ENCODE data around the gene SPPL2B.

SPPL2B gene

DNA sequence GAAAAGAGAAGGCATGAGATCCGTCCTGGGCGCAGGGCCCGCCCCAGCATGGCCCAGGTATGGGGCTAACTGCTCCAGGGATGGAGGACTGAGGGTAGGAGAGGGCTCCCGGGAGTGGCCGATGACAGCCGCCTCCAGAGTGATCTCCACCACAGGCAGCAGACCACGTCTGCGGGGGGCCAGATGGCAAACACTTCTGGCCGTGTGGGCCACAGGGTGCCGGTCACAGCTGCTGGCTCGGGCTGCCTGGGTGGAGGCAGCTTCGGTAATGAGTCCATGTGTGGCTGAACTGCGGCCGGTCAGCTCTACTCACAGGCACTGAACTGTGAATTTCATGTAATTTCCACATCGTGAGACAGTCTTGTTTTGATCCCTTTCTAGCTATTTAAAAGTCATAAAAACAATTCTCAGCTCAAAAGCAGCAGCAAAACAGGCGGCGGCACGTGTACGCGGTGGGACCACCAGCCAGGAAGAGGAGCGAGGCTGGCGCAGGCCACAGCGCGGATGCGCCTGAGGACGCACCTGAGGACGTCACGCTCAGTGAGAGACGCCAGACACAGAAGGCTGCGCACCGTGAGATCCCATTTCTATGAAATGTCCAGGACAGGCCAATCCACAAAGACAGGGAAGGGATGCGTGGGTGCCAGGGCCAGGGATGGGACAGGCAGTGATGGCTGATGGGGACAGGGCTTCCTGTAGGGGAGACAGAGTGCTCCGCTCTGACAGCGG lies 4.1 kb upstream of the SPPL2B start:
- no peak for DNase-seq (ENCODE audit: low read depth)

DNA sequence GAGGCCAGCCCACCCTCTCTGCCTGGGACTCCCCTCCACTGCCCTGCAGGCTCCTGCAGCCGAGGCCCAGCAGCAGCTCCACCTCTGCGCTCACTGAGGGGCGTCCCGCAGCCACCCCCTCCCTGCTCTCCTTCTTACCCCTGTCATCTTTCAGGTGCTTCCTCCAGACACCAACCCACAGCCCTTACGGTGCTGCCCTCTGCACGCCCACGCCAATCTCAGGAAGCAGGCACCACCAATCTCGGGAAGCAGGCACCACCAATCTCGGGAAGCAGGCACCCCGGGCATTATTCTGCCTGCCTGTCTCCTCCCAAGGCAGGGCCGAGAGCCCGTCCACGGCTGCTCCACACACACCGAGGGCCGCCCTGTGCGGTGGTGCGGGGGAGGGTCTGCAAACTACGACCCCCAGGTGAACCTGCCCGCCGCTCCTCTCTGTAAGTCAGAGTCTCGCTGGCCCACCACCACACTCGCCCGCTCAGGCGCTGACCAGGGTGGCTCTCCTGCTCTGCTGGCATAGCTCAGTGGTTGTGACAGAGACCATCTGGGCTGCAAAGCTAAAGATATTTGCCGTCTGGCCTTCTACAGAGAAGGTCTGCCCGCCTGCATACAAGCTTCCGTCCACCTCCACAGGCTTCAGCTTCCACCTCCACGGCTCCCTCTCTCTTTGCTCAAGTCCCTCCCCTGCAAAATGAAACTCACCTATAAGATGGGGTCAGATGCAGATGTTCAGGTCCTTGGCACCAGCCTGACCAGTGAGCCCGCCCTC lies 3.0 kb upstream of the SPPL2B start:
- no peak for DNase-seq (ENCODE audit: low read depth)

DNA sequence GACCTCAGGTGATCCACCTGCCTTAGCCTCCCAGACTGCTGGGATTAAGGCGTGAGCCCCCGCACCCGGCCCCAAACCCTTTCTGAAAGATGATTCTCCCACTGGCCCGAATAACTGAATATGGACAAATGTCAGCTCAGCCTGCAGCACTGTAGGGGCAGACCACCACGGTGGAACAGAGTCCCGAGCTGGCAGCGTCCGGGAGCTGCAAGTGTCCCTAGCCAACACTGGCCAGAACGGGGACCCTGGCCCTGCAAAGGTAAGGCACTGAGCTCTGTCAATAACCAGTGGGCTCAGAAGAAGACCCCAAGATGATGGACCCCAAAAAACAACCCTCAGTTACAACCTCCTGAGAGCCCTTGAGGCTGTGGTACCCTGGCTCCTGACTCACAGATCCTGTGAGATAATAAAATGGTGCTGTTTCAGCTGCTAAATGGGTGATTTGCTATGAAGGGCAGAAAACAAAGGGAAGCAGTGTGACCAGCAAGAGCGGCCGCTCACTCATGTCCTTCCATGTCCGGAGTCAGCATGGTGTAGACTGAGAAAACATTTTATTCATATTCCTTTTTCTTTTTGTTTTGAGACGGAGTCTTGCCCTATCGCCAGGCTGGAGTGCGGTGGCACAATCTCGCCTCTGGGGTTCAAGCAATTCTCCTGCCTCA lies 1.7 kb upstream of the SPPL2B start:
- no peak for DNase-seq (ENCODE audit: low read depth)

DNA sequence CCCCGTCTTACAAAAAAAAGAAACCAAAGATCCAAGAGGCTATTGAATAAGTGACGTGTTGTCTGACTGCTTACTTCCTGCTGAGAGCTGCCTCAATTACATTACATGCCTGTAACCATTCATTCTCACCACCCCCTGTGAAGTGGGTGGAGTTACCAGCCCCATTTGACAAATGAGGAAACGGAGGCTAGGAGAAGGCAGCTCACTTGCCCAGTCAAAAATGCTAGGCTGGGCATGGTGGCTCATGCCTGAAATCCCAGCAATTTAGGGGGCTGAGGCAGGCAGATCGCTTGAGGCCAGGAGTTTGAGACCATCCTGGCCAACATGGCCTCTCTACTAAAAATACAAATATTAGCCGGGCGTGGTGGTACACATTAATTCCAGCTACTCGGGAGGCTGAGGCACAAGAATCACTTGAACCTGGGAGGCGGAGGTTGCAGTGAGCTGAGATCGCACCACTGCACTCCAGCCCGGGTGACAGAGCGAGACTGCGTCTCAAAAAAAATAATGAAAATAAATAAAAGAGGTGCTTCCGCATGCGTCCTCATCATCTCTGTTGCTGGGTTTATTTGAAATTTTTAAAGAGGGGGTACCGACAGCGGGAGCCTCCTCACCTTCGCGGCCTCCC lies 597 bp upstream of the SPPL2B start:
- peak; percentile 65 for DNase-seq (ENCODE audit: low read depth)

DNA sequence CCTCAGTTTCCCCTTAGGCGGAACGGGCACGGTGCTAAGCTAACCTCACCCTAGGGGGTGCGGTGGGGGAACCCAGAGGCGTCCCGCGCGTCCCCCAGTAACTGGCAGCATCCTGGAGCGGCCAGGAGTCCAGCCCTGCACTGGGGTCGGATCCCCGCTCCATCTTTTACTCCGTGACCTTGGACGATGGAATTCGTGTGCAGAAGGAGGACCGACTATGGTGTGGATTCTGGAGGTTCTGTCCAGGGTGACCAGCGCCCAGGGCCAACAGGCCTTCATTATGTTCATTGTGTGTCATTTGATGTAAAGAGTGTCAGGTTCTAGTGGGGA lies 630 bp downstream of the SPPL2B start:
- no peak for DNase-seq (ENCODE audit: low read depth)

DNA sequence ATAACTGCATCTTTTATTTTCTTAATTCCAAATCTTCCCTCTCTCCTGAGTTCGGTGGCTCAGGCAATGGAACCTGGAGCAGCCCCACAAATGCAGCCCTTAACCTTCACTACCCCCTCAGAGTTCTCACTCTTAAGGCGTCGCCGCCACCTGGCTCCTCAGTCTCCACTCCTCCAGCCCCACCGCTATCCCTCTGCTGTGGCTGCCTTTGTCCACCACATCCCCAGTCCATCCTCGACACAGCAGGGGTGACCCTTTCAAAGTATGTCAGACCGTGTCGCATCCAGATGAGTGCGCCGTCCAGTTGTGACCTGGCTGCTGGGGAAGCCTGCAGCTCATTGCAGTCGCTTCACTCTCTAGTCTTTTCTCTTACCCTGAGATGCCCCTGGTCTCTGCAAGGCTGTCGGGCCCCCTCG lies 1.0 kb downstream of the SPPL2B start:
- DNase-seq (ENCODE audit: low read depth) = no peak

DNA sequence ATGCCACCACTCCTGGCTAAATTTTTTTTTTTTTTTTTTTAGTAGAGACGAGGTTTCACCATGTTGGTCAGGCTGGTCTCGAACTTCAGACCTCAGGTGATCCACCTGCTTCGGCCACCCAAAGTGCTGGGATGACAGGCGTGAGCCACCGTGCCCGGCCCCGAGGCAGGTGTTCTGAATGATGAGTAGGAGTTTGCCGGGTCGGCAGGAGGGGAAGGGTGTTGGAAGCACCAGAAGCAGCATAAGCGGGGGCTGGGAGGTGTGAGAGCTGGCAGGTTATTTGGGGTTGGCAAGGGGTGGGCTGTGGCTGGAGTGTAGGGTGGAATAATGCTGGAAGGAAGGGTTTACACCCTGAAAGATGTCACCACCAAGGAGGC lies 1.8 kb downstream of the SPPL2B start:
- no peak for DNase-seq (ENCODE audit: low read depth)

DNA sequence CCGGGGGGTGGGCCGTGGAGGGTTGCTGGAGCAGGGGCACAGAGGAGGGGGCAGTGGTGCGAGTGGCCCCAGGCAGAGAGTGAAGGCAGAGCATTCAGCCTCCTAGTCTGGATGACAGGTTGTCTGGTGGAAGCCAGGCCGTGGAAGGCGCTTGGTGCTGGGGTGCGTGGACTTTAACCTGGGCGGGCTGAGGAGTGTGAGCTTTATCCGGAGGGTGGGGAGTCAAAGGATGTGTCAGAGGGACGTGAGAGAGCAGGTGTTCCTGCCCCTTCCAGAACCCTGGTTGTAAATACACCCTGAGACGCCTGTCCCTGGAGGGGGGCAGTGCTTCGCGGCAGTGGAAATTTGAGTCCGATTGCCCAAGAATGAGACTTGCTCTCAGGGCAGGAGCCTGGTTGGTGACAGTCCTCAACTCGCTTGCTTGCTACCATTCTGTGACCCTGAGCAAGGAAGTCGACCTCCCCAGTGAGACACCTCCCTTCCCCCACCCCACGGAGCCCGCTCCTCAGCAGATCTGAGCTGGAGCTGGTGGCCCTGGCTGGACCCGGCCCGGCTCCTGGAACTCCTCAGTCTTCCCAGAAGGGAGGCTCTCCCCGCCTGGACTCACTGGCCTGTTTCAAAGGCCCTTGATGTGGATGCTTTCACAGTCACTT lies 2.3 kb downstream of the SPPL2B start:
- no peak for DNase-seq (ENCODE audit: low read depth)

DNA sequence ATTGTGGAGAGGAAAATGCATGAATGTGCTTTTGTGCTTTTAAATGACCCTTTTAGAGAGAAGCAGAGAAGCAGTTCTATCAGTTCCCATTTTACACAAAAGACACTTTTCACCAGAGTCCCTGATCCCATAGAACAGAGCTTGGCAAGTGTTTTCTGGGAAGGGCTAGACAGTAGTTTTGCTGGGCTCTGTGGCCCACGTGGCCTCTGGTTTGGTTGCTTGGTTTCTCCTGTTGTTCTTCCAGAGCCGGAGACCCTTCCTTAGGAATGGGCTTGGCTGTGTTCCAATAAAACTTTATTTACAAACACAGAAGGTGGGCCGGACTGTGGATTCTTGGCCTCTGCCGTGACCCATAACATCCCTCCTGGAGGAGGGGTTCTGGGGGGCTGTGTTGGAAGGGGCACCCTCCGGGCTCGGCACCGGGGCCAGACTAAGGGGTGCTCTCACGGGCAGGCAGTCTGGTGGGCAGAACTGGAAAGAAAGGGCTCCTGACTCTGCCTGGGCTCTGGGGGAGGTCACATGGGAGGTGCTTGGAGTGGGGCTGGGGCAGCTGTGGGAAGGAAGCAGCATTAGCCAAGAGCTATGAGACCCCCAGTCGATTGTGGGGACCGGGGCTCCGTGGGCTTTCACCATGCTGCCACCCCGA lies 3.2 kb downstream of the SPPL2B start:
- DNase-seq (ENCODE audit: low read depth) = no peak

DNA sequence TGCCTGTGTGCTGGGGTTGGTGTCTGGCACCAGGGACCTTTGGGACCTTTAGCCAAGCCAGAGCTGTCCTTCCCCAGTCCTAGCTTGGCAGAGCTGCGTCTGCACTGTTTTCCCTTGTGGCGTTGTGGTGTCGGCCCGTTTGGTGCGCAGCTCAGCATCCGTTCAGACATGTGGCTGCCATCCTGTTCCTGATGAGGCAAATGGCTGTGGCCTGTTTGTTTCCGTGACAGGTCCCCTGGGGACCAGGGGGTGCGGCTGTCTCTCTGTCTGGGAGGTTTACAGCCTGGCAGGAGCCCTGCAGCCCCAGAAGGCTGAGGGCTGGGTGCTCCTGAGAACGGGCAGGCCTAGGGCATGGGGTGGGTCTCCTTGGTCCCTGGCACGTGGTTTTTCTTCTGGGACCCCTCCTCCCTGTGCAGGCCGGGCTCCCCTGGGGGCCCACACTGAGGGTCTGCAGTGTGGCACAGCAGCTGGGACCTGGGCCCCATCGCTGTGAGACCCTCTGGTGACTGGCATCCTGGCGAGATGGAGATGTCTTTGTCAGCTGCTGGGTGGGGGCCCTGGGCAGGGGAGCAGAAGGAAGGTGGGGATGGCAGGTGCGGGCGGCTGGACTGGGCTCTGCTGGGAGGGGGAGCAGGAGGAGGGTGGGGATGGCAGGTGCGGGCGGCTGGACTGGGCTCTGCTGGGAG lies 4.0 kb downstream of the SPPL2B start:
- DNase-seq (ENCODE audit: low read depth) = no peak

DNA sequence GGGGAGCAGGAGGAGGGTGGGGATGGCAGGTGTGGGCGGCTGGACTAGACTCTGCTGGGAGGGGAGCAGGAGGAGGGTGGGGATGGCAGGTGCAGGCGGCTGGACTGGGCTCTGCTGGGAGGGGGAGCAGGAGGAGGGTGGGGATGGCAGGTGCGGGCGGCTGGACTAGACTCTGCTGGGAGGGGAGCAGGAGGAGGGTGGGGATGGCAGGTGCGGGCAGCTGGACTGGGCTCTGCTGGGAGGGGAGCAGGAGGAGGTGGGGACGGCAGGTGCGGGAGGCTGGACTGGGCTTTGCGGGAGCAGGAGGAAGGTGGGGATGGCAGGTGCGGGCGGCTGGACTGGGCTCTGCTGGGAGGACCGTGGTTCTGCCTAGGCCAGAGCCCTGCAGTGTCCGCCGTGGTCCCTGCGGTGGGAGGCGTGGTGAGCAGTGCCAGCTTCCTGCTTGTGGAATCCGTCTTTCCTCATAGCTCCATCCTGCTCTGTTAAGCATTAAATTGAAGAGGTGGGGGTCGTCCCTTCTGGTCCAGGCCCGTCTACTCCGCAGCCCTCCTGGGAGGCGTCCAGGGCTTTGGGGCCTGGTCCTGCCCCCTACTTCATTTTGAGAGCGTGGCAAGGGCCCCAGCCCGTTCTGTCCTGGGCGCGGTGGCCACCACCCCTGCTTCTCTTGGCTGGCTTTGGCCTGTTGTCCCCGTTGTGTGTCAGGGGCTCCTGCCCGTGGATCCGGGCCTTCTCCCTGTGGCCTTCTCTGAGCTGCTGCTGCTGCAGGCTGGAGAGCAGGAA lies 4.7 kb downstream of the SPPL2B start:
- no peak for DNase-seq (ENCODE audit: low read depth)

DNA sequence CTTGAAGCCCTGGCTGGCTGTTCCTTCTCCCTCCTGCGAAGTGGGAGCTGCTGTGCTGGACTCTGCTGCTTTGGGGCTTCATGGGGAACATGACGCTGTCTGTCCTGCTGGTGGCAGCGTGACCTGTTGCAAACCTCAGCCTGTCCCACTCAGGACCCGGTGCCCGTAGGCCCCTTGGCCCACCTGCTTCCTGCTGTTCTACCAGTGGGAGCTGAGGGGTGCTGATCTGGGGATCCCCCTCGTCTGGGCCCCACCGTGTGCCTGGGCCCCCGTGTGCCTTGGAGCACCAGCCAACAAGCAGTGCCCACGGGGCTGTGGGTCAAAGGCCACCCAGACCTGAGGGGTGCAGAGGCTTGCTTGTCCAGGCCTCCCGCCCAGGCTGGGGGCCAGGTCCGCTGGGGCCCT lies 5.3 kb downstream of the SPPL2B start:
- no peak for DNase-seq (ENCODE audit: low read depth)

DNA sequence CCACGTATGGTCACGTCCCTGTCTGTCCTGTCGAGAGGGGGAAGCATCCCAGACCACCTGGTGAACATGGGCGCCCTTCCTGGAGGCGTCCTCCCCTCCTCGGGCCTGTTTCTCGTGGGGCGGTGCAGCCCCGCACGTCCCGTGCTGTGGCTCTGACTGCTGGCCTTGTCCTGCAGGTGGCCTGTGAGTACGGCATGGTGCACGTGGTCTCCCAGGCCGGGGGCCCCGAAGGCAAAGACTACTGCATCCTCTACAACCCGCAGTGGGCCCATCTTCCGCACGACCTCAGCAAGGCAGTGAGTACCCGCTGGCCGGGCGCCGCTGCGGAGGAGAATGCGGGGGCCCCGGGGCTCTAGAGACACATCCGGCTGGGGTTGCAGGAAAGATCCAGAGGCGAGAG lies 5.9 kb downstream of the SPPL2B start:
- no peak for DNase-seq (ENCODE audit: low read depth)

DNA sequence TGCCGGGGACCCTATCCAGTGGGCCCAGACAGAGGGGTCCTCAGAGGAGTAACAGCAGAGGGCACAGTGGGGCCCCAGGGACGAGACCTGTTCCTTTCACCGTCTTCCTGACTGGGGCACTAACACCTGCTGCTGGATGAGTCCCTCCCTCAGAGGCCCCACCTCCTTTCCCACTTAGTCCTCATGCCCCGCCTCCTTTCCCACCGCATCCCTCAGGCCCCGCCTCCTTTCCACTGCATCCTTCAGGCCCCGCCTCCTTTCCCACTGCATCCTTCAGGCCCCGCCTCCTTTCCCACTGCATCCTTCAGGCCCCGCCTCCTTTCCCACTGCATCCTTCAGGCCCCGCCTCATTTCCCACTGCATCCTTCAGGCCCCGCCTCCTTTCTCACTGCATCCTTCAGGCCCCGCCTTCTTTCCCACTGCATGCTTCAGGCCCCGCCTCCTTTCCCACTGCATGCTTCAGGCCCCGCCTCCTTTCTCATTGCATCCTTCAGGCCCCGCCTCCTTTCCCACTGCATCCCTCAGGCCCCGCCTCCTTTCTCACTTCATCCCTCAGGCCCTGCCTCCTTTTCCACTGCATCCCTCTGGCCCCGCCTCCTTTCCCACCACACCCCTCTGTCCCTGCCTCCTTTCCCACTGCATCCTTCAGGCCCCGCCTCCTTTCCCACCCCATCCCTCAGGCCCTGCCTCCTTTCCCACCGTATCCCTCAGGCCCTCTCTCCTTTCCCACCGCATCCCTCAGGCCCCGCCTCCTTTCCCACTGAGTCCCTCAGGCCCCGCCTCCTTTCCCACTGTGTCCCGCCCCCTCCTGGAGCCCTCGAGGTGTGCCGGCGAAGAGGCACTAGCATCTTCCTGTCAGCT lies 6.7 kb downstream of the SPPL2B start:
- DNase-seq (ENCODE audit: low read depth) = no peak

DNA sequence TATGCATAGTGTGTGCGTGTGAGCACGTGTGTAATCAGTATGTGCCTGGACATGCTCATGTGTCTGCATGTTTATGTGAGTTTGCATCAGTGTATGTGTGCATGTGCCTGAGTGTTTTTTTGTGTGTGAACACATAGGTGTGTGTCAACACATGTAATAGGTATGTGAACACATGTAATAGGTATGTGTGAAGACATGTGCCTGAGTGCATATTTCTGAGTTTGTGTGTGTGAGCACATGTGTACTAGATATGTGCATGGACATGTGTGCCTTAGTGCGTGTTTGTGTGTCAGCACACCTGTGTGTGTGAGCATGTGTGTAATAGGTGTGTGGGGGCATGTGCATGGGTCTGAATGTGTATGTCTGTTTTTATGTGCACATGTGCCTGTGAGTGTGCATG lies 7.4 kb downstream of the SPPL2B start:
- no peak for DNase-seq (ENCODE audit: low read depth)

DNA sequence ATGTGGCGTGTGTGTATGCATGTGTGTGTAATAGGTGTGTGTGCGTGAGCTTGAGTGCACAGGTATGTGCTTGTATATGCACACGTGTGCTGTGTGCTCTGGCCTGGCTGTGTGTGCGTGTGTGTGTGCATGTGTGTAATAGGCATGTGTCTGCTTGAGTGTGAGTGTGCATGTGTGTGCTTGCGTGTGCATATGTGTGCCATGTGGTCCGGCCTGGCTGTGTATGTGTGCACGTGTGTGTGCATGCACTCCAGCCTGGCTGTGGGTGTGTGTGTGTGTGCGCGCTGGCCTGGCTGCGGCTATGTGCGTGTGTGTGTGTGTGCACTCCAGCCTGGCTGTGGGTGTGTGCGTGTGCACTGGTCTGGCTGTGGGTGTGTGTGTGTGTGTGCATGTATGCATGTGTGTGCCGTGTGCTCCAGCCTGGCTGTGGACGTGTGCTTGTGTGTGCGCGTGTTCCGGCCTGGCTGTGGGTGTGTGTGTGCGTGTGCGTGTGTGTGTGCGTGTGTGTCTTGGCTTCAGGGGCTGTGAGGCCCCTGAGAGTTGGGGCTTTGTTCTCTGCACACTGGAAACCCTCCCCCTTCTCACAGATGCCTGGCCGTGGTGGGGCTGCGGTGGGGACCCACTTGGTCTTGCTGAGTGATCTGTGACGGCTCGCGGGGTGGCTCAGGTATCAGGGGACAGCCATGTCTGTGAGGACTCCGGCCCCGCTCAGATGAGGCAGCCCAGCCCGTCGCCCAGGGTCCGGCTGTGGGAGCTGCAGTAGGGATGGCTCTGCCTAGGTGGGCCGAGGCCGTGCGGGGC lies 8.2 kb downstream of the SPPL2B start:
- DNase-seq (ENCODE audit: low read depth) = no peak

DNA sequence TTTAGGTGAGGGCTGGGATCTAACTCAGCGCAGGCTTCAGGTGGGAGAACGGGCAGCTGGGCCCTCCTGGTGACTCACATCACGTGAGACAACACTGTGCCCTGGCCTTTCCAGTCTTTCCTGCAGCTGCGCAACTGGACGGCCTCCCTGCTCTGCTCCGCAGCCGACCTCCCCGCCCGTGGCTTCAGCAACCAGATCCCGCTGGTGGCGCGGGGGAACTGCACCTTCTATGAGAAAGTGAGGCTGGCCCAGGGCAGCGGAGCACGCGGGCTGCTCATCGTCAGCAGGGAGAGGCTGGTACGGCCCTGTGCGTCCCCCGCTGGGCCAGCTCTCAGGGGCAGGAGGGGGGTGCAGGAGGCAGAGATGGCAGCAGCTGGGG lies 8.8 kb downstream of the SPPL2B start:
- DNase-seq (ENCODE audit: low read depth) = peak; percentile 10

DNA sequence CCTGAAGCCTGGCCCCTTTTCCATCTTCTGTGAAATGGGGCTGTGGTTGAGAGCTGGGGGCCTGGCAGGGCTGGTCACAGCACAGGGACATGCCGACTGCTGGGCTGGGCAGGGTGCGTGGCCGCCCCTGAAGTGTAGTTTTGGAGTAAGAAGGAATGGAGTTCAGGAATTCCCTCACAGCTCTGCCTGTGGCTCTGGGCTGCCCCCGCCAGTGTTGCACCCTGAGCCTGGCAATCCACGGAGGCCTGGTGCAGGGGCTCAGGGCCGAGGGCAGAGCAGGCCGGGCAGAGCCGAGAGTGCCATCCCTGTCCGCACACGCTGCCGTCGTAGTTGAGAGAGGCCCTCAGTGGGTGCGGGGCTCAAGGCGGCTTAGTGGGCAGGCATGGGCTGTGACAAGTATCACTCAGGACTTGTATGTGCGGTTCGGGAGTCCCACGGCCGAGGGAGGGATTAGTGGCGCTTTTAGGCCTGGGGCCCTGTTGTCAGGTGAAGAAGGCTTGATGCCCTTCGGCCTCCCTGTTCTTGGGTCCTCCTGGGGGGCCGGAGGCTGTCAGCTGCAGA lies 9.7 kb downstream of the SPPL2B start:
- no peak for DNase-seq (ENCODE audit: low read depth)

Data from fibroblast of gingiva (primary cell).